ENCODE measurements around the gene OR6K6. TPM values are rescaled to one million over a fixed set of nuclear protein-coding genes. Genes with fewer than 3 reads are reported as not detected.

Gene OR6K6, protein sequence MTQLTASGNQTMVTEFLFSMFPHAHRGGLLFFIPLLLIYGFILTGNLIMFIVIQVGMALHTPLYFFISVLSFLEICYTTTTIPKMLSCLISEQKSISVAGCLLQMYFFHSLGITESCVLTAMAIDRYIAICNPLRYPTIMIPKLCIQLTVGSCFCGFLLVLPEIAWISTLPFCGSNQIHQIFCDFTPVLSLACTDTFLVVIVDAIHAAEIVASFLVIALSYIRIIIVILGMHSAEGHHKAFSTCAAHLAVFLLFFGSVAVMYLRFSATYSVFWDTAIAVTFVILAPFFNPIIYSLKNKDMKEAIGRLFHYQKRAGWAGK
- polyA plus RNA-seq (not detected in 2 replicates), polyA minus RNA-seq (not detected in 2 replicates)

DNA sequence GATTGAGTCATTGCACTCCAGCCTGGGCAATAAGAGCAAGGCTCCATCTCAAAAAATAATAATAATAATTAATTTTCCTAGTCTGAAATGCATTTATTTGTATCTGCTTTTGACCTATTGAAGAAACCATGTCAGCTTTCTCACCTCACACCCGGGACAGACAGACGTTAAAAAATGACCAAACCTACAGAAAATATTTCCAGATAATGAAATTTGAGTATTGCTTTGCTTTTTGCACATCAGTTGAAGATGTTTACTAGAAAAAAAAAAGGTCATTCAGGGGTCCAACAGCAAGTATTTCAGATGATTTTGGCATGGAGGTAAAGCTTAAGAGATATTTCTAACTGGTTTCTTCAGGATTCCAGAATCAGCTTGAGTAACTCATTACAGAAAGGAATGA, at the start of gene OR6K6:
Gene OR6K6 (plus strand): TSS at position 301 of the 400 bp plus-strand sequence. CDS start 168 bp downstream, outside the sequence.
- Histone ChIP-seq H3K9me3 (ENCODE audit: low read length) (no peaks in the 10 kb centered on the region), H3K9me2 (ENCODE audit: insufficient read depth, low read length) (no peaks in the 10 kb centered on the region), H3K4me2 (ENCODE audit: low read length) (no peak within 1 kb of the TSS), H3K36me3 (ENCODE audit: insufficient read depth, low read length) (no peaks in the 10 kb centered on the region), H4K20me1 (ENCODE audit: insufficient read depth) (no peaks in the 10 kb centered on the region), H3K27ac (ENCODE audit: low read length) (no peak within 1 kb of the TSS), H3K9ac (ENCODE audit: low read length) (no peak within 1 kb of the TSS), H2AFZ (ENCODE audit: low read depth, low read length) (no peak within 1 kb of the TSS), H3K79me2 (replicated peaks; ENCODE audit: insufficient read depth, low read length) (no peaks in the 10 kb centered on the region), H3K27me3 (ENCODE audit: insufficient read depth, low read depth, low read length) (no peaks in the 10 kb centered on the region), H3F3A (ENCODE audit: insufficient read depth, low read length, poor library complexity, severe bottlenecking) (no peaks in the 10 kb centered on the region), H3K4me3 (ENCODE audit: low read length) (no peak within 1 kb of the TSS)
- no peak for TF ChIP-seq MXI1 (conservative IDR thresholded peaks at IDR 0.05; ENCODE audit: poor library complexity, severe bottlenecking)
- TF ChIP-seq, protein P1, sequence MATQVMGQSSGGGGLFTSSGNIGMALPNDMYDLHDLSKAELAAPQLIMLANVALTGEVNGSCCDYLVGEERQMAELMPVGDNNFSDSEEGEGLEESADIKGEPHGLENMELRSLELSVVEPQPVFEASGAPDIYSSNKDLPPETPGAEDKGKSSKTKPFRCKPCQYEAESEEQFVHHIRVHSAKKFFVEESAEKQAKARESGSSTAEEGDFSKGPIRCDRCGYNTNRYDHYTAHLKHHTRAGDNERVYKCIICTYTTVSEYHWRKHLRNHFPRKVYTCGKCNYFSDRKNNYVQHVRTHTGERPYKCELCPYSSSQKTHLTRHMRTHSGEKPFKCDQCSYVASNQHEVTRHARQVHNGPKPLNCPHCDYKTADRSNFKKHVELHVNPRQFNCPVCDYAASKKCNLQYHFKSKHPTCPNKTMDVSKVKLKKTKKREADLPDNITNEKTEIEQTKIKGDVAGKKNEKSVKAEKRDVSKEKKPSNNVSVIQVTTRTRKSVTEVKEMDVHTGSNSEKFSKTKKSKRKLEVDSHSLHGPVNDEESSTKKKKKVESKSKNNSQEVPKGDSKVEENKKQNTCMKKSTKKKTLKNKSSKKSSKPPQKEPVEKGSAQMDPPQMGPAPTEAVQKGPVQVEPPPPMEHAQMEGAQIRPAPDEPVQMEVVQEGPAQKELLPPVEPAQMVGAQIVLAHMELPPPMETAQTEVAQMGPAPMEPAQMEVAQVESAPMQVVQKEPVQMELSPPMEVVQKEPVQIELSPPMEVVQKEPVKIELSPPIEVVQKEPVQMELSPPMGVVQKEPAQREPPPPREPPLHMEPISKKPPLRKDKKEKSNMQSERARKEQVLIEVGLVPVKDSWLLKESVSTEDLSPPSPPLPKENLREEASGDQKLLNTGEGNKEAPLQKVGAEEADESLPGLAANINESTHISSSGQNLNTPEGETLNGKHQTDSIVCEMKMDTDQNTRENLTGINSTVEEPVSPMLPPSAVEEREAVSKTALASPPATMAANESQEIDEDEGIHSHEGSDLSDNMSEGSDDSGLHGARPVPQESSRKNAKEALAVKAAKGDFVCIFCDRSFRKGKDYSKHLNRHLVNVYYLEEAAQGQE (IDR thresholded peaks at IDR 0.05; ENCODE audit: borderline replicate concordance), result no peak
- TF ChIP-seq EZH2 (IDR thresholded peaks at IDR 0.05; ENCODE audit: borderline replicate concordance, insufficient read depth, low read length, poor library complexity, severe bottlenecking), result no peak
- TF ChIP-seq POLR2AphosphoS5 (IDR thresholded peaks at IDR 0.05), result no peak
- TF ChIP-seq, protein P2, sequence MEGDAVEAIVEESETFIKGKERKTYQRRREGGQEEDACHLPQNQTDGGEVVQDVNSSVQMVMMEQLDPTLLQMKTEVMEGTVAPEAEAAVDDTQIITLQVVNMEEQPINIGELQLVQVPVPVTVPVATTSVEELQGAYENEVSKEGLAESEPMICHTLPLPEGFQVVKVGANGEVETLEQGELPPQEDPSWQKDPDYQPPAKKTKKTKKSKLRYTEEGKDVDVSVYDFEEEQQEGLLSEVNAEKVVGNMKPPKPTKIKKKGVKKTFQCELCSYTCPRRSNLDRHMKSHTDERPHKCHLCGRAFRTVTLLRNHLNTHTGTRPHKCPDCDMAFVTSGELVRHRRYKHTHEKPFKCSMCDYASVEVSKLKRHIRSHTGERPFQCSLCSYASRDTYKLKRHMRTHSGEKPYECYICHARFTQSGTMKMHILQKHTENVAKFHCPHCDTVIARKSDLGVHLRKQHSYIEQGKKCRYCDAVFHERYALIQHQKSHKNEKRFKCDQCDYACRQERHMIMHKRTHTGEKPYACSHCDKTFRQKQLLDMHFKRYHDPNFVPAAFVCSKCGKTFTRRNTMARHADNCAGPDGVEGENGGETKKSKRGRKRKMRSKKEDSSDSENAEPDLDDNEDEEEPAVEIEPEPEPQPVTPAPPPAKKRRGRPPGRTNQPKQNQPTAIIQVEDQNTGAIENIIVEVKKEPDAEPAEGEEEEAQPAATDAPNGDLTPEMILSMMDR (IDR thresholded peaks at IDR 0.05; ENCODE audit: poor library complexity, severe bottlenecking), result no peak
- no peak for TF ChIP-seq EP300 (conservative IDR thresholded peaks at IDR 0.05; ENCODE audit: poor library complexity, severe bottlenecking)
- TF ChIP-seq RAD21 (conservative IDR thresholded peaks at IDR 0.05), result no peak
- TF ChIP-seq TAF1 (IDR thresholded peaks at IDR 0.05; ENCODE audit: low read depth), result no peak
- no peak for TF ChIP-seq SMC3 (conservative IDR thresholded peaks at IDR 0.05; ENCODE audit: poor library complexity)

DNA sequence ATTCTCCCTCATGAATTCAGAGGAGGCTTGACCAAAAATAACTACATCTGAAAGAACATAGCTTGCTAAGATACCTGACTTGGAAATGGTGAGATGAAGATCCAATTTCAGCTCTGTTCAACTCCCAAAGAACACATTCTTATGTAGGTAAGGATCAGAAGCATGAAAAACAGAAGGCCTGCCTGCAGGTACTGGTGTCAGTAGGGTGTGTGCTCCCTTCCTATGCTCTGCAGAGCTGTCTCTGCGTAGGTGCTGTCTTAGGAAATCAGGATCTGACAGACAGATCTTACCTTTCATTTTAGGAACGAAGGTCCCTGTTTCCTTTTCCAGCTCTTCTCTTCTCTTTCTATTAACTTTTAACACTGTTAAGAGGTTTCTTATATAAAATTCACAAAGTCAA, 48.4 kb upstream of the OR6K6 start:
- Histone ChIP-seq H3K9me2 (ENCODE audit: insufficient read depth, low read length) (no peaks in the 10 kb centered on the region), H2AFZ (ENCODE audit: low read depth, low read length) (no peak overlapping the region), H3K9ac (ENCODE audit: low read length) (no peak overlapping the region), H3K27ac (ENCODE audit: low read length) (no peak overlapping the region), H4K20me1 (ENCODE audit: insufficient read depth) (no peaks in the 10 kb centered on the region), H3K4me3 (ENCODE audit: low read length) (no peak overlapping the region), H3K36me3 (ENCODE audit: insufficient read depth, low read length) (no peaks in the 10 kb centered on the region), H3K9me3 (ENCODE audit: low read length) (no peaks in the 10 kb centered on the region), H3K79me2 (replicated peaks; ENCODE audit: insufficient read depth, low read length) (no peaks in the 10 kb centered on the region), H3K27me3 (ENCODE audit: insufficient read depth, low read depth, low read length) (no peaks in the 10 kb centered on the region), H3F3A (ENCODE audit: insufficient read depth, low read length, poor library complexity, severe bottlenecking) (no peaks in the 10 kb centered on the region), H3K4me2 (ENCODE audit: low read length) (no peak overlapping the region)
- no peak for TF ChIP-seq MXI1 (conservative IDR thresholded peaks at IDR 0.05; ENCODE audit: poor library complexity, severe bottlenecking)
- no peak for TF ChIP-seq POLR2AphosphoS5 (IDR thresholded peaks at IDR 0.05)
- TF ChIP-seq, protein P1 (IDR thresholded peaks at IDR 0.05; ENCODE audit: borderline replicate concordance), result no peak
- no peak for TF ChIP-seq EP300 (conservative IDR thresholded peaks at IDR 0.05; ENCODE audit: poor library complexity, severe bottlenecking)
- no peak for TF ChIP-seq SMC3 (conservative IDR thresholded peaks at IDR 0.05; ENCODE audit: poor library complexity)
- TF ChIP-seq RAD21 (conservative IDR thresholded peaks at IDR 0.05), result no peak
- no peak for TF ChIP-seq EZH2 (IDR thresholded peaks at IDR 0.05; ENCODE audit: borderline replicate concordance, insufficient read depth, low read length, poor library complexity, severe bottlenecking)
- no peak for TF ChIP-seq TAF1 (IDR thresholded peaks at IDR 0.05; ENCODE audit: low read depth)
- TF ChIP-seq, protein P2 (IDR thresholded peaks at IDR 0.05; ENCODE audit: poor library complexity, severe bottlenecking), result no peak
